IPS-11a (cell line): ENCODE measurements around the gene NYAP2.

ENCODE experiments used
- H3K4me3 ChIP-seq: one replicate; pipeline ENCODE4 v1.5.1; 2013; ENCODE audit warnings: low read depth, low read length, control low read depth

NYAP2 gene

DNA sequence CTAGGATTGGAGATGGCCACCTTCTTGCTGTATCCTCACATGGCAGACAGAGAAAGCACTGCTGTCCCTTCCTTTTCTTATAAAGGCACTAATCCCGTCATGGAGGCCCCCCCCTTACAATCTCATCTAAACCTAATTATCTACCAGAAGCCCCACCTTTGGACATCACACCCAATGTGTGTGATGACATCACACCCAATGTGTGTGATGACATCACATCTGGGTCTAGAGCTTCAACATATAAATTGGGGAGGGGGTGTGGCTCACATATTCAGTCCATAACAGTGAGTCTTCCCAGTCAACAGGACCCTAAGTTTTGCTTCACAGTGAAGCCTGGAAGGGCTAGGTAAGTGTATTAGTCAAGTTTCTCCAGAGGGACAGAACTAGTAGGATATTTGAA lies 213.1 kb downstream of the NYAP2 start:
- no peak overlapping the region for H3K4me3 ChIP-seq

GRCh38 chr2:225614915-225615314 lies 215.4 kb downstream of the NYAP2 start:
- no peak overlapping the region for H3K4me3 ChIP-seq

GRCh38 chr2:225615514-225615913 lies 216.0 kb downstream of the NYAP2 start:
- no peak overlapping the region for H3K4me3 ChIP-seq

DNA sequence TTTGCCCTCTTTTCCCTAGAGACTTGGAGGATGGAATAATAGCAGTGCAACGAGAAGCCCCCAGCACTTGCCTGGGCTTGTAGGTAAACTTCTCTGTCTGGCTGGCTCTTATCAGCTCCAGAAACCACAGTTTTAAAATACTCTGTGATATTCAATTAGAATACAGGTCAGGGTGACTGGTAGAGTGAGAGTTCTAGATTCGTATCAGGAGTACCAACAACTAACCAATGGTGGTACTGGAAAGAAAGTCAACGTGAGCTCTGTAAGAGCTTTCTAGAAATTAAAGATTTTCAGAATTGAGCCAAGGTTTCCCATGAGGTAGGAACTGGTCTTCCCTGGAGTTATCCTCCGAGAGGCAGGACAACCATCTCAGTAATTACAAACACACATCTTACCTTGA lies 216.9 kb downstream of the NYAP2 start:
- no peak overlapping the region for H3K4me3 ChIP-seq

GRCh38 chr2:225616848-225617247 lies 217.3 kb downstream of the NYAP2 start:
- H3K4me3 ChIP-seq, result no peak overlapping the region

DNA sequence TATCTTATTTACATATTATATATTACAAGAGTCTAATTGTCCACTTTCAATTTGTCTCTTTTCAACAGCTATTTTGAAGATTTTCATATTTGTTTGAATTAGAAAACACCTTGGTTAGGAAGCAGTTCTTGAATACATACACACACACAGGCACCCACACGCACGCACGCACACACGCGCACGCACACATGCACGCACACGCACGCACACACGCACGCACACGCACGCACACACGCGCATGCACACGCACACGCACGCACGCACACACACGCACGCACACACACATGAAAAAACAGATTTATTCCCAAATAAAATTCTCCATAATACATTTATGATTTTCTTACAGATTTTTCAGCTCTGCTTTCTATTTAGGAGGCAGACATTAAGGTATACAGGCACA lies 220.7 kb downstream of the NYAP2 start:
- no peak overlapping the region for H3K4me3 ChIP-seq

DNA sequence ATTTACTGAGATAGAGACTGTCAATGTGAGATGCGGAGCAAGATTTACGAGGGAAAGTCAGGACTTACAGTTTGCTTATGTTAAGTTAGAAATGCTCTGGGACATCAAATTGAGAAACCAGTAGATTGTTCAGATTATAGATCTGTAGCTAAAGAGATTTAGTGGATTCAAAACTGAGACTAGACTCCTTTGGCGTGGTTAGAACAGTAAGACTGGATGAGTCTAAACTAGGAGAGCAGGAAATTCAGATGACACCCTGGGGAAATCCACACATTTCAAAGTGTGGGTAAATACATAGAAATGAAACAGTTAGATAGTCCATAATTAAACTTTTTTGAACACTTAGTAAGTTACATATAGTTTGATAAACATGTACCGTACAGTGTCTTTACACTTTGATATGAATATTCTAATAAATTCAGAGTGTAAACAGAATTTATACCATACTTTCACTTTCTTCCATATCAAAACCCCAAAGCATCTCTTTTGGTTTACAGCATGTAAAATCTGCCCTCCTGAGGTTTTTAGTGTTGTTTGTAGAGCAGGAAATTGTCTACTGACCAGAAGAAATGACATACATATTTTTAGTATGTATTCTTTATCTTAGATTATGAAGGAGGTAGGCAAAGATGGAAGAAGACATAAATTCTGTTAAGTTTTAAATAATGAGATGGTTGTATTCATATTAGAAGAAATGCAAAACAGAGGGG lies 231.5 kb downstream of the NYAP2 start:
- no peak overlapping the region for H3K4me3 ChIP-seq

- no peak overlapping the region for H3K4me3 ChIP-seq
Measured at GRCh38 chr2:225632351-225632750, 232.8 kb downstream of the NYAP2 start.

GRCh38 chr2:225636558-225636957 lies 237.0 kb downstream of the NYAP2 start:
- no peak overlapping the region for H3K4me3 ChIP-seq

DNA sequence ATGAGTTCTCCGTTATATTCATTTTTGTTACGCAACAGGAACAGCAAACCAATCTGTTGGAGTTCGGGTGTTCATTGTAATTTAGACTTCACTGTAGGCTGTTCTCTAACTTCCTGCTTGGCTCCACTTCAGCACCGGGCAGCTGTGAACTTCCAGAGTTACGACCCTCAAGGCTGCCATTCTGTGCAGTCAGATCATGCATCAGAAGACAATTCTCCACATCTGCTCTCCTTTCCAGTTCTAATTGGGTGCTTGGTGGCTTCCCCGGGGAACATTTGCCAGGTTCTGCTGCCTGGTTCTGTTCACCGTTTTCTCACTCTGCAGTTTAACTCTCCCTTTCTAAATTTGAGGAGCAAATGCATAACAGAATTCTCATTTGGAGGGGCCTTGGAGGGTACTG lies 237.7 kb downstream of the NYAP2 start:
- no peak overlapping the region for H3K4me3 ChIP-seq

- H3K4me3 ChIP-seq, result no peak overlapping the region
Measured at GRCh38 chr2:225640550-225640949, 241.0 kb downstream of the NYAP2 start.

- H3K4me3 ChIP-seq, result no peak overlapping the region
Measured at GRCh38 chr2:225649274-225649673, 249.8 kb downstream of the NYAP2 start.

DNA sequence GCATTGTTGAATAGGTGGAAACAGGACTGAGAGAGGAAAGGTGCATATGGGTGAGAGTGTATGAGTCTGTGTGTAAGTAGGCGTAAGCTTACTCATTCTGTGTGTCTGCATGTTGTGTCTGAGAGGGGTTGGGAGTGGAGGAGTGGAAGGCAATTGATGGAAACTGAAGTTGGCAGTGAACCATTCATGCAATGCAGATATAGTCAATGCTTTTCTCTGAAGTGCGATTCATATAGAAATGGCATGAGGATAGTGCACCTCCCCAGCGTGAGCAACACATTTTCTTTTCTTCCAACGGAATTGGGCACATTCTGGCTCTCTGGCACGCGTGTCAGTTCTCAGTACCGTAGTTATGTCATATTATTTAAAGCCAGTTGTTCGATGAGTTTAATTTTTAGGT lies 250.5 kb downstream of the NYAP2 start:
- no peak overlapping the region for H3K4me3 ChIP-seq

GRCh38 chr2:225660262-225661131 lies 261.0 kb downstream of the NYAP2 start:
- no peak overlapping the region for H3K4me3 ChIP-seq

GRCh38 chr2:225662101-225662500 lies 262.6 kb downstream of the NYAP2 start:
- no peak overlapping the region for H3K4me3 ChIP-seq

- H3K4me3 ChIP-seq, result no peak overlapping the region
Measured at GRCh38 chr2:225667445-225667844, 267.9 kb downstream of the NYAP2 start.

DNA sequence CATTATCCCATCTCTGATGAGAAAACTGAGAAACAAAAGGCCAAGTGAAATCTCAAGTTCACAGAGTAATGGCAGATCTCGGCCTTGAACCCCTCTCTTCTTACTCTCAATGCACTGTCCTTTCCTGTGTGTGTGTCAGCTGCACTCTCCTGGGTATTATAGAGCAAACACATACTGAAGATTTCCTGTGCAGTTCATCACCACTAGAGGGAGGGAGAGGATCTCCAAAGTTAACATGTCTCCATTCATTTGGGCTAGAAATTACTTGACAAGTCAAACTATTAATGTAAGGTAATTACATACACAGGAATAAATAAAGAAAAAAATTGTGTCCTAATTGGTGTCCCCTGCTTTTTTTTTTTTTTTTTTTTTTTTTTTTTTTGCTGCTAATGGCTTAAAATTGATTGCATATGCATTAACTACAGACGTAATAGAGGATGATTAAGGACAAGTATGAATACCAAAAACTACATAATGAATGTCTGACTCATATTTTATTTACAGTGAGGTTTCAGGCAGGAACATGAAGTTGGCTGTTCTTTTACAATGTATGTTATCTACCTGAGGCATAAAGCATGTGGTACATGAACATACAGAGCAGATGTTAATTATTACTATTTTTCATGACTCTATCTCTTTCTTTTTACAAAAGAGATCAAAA lies 269.2 kb downstream of the NYAP2 start:
- no peak overlapping the region for H3K4me3 ChIP-seq

DNA sequence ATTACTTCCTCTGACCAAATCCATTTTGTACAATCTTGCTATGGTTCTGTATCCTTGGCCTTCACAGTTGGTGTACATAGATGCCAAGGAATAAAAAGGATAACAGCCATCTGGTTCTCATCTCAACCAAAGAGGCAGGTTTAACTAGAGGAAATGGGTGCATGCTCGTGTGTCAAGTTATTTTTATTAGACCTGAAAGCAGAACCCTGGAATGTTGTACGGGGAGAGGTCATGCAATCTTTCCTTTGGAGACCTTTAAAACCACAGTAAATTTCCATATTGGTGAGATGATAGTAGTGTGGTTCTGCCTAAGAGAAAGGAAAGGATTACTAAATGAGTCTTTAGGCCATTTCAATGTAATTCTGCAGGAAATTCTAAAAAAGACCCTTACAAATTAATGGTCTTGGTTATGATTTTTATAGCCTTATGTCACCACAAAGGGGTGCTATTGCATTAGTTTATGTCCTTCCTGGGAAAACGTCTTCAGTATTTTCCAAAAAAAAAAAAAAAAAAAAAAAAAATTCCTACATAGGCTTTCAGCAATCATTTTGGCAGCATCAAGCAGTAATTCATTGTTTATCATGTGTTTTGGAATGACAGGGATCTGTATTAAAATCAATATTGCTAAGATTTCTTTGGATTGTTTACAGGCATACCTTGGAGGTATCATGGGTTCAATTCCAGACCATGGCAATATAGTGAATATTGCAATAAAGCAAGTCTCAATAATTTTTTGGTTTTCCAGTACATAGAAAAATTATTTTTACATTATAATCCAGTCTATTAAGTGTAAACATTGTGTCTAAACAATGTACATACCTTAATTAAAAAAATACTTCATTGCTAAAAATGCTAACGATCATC lies 270.8 kb downstream of the NYAP2 start:
- H3K4me3 ChIP-seq, result no peak overlapping the region

DNA sequence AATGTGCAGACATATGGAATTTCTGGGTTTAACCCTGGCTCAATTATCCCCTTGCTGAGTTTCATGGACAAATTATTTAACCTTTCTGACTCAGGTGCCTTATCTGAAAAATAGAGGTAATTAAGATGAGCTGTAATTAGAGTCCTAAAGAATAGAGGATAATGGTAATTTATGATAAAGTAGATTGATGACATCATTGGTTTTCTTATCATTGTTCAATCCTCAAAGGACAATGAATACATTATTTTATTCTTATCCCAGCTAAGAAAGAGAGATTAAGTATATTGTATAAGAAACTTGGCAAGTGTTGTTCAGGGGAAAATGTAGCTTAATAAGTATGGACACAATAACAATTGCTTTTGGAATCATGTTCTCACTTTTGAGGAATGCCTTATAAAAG lies 279.3 kb downstream of the NYAP2 start:
- no peak overlapping the region for H3K4me3 ChIP-seq

GRCh38 chr2:225683258-225683657 lies 283.7 kb downstream of the NYAP2 start:
- H3K4me3 ChIP-seq, result no peak overlapping the region

- no peak overlapping the region for H3K4me3 ChIP-seq
Measured at GRCh38 chr2:225690153-225690552, 290.6 kb downstream of the NYAP2 start.
